SK-N-SH (cell line): Measurements from ENCODE around the gene WIZ. TPM values are rescaled to one million over a fixed set of nuclear protein-coding genes. Genes with fewer than 3 reads are reported as not detected.
A peak's percentile ranks its signal among the peaks of the same experiment; 100 is the strongest.

Source experiments
- CTCF ChIA-PET: fragments of 300-600, 350-600 bp; formaldehyde crosslinking; extraction: SDS; loops from one replicate; lab custom pipeline; 2021; lab: Yijun Ruan, JAX
- POLR2A ChIA-PET: fragments of 350-600 bp; sonication (Branson Sonifier 250); formaldehyde crosslinking; extraction: SDS; loops from one replicate; lab custom pipeline; 2020; ENCODE audit warnings: antibody characterized with exemption, inconsistent platforms; lab: Yijun Ruan, JAX
- DNase-seq: peaks from one replicate; pipeline ENCODE4 v3.0.0; 2012
- H2AFZ ChIP-seq: fragments of 200-600 bp; sonication (generic); 2 replicates; pipeline ENCODE4 v1.8.1; 2016; ENCODE audit warnings: antibody characterized with exemption, mild to moderate bottlenecking, low read depth
- H3F3A ChIP-seq: fragments of 200-600 bp; sonication (generic); replicated peaks from 2 replicates; pipeline ENCODE3; 2016; ENCODE audit warnings: antibody characterized with exemption, mild to moderate bottlenecking; ENCODE audit not compliant: insufficient read depth
- H3K27ac ChIP-seq, 2 experiments: fragments of 200-500 bp in 1 of 2; fragments of 200-600 bp in 1 of 2; sonication (Bioruptor generic) in 1 of 2; sonication (generic), shearing (Covaris generic) in 1 of 2; 2 replicates each; pipeline versions ENCODE4 v1.5.1 to v1.6.1; 2014 to 2016; ENCODE audit warnings: low read depth in 2 of 2, inconsistent platforms in 1 of 2, low read length in 1 of 2, mild to moderate bottlenecking in 1 of 2, mixed read lengths in 1 of 2
- H3K27me3 ChIP-seq: fragments of 200-600 bp; sonication (generic), shearing (Covaris generic); 2 replicates; pipeline ENCODE4 v1.6.1; 2016; ENCODE audit warnings: mixed run types; ENCODE audit not compliant: insufficient read depth
- H3K36me3 ChIP-seq, 2 experiments: fragments of 200-500 bp in 1 of 2; fragments of 200-600 bp in 1 of 2; sonication (Bioruptor generic) in 1 of 2; sonication (generic) in 1 of 2; replicated peaks in 1 of 2; 2 replicates each; pipeline versions ENCODE3 to v1.5.1; 2014 to 2016; ENCODE audit warnings: low read length in 1 of 2, mild to moderate bottlenecking in 1 of 2; ENCODE audit not compliant: insufficient read depth in 2 of 2, control insufficient read depth in 1 of 2
- H3K4me1 ChIP-seq, 2 experiments: fragments of 200-500 bp in 1 of 2; fragments of 200-600 bp in 1 of 2; sonication (Bioruptor generic) in 1 of 2; sonication (generic), shearing (Covaris generic) in 1 of 2; 2 replicates each; pipeline versions ENCODE4 v1.5.1 to v1.6.1; 2014 to 2016; ENCODE audit warnings: low read depth in 1 of 2, low read length in 1 of 2, mixed run types in 1 of 2; ENCODE audit not compliant: insufficient read depth in 2 of 2, control insufficient read depth in 1 of 2
- H3K4me2 ChIP-seq: fragments of 200-600 bp; sonication (generic), shearing (Covaris generic); 2 replicates; pipeline ENCODE4 v1.6.1; 2017; ENCODE audit warnings: mixed run types
- H3K4me3 ChIP-seq, 2 experiments: fragments of 200-500 bp in 1 of 2; fragments of 200-600 bp in 1 of 2; sonication (Bioruptor generic) in 1 of 2; sonication (generic), shearing (Covaris generic) in 1 of 2; 2 replicates each; pipeline versions ENCODE4 v1.5.1 to v1.8.1; 2014 to 2016; ENCODE audit warnings: low read depth in 2 of 2, inconsistent platforms in 1 of 2, low read length in 1 of 2, mild to moderate bottlenecking in 1 of 2, mixed read lengths in 1 of 2, moderate library complexity in 1 of 2
- H3K79me2 ChIP-seq: fragments of 200-600 bp; sonication (generic); 2 replicates; pipeline ENCODE4 v1.8.1; 2017; ENCODE audit warnings: mild to moderate bottlenecking; ENCODE audit not compliant: insufficient read depth
- H3K9ac ChIP-seq: fragments of 200-600 bp; sonication (generic); 2 replicates; pipeline ENCODE4 v1.6.1; 2017; ENCODE audit warnings: mixed run types
- H3K9me2 ChIP-seq: fragments of 200-600 bp; sonication (generic); 2 replicates; pipeline ENCODE4 v1.6.1; 2017; ENCODE audit warnings: mixed run types
- H3K9me3 ChIP-seq: fragments of 200-600 bp; sonication (generic); 2 replicates; pipeline ENCODE4 v1.6.1; 2017; ENCODE audit warnings: mixed run types, mild to moderate bottlenecking, moderate library complexity
- H4K20me1 ChIP-seq: fragments of 200-600 bp; sonication (generic); 2 replicates; pipeline ENCODE4 v1.6.1; 2017; ENCODE audit warnings: mild to moderate bottlenecking, mixed run types; ENCODE audit not compliant: insufficient read depth
- ELF1 ChIP-seq: IDR thresholded peaks from 2 replicates; pipeline ENCODE4 v1.4.0; 2012
- EP300 ChIP-seq, 2 experiments: IDR thresholded peaks; 2 replicates each; pipeline versions ENCODE4 v1.4.0 to v1.6.1; 2012; ENCODE audit warnings: borderline replicate concordance in 1 of 2, low read depth in 1 of 2, low read length in 1 of 2
- EZH2phosphoT487 ChIP-seq: fragments of 200-600 bp; sonication (generic); IDR thresholded peaks from 2 replicates; pipeline ENCODE4 v1.6.1; 2017; ENCODE audit warnings: low read depth, mixed run types, mild to moderate bottlenecking, antibody characterized with exemption, moderate library complexity, borderline replicate concordance
- FOXJ3 ChIP-seq: sonication (generic); formaldehyde crosslinking; IDR thresholded peaks from 2 replicates; pipeline ENCODE4 v1.5.1; 2020; ENCODE audit warnings: mild to moderate bottlenecking, missing genetic modification reagents
- GABPA ChIP-seq: IDR thresholded peaks from 2 replicates; pipeline ENCODE4 v1.4.0; 2012; ENCODE audit warnings: low read depth, mild to moderate bottlenecking
- MXI1 ChIP-seq: IDR thresholded peaks from 2 replicates; pipeline ENCODE4 v1.6.1; 2012; ENCODE audit warnings: mild to moderate bottlenecking, low read depth, low read length, improper control_type of control experiment
- NFIC ChIP-seq: IDR thresholded peaks from 2 replicates; pipeline ENCODE4 v1.4.0; 2012; ENCODE audit warnings: borderline replicate concordance
- POLR2AphosphoS5 ChIP-seq: IDR thresholded peaks from 2 replicates; pipeline ENCODE4 v1.6.1; 2012; ENCODE audit warnings: low read depth, low read length
- RAD21 ChIP-seq: IDR thresholded peaks from 2 replicates; pipeline ENCODE4 v1.6.1; 2012; ENCODE audit warnings: mild to moderate bottlenecking, low read length
- RCOR1 ChIP-seq: fragments of 150-350 bp; IDR thresholded peaks from 2 replicates; pipeline ENCODE4 v1.6.1; 2017; ENCODE audit warnings: antibody characterized with exemption, low read length
- TAF1 ChIP-seq: IDR thresholded peaks from 2 replicates; pipeline ENCODE4 v1.6.1; 2012; ENCODE audit warnings: low read depth, mild to moderate bottlenecking, low read length, moderate library complexity, borderline replicate concordance
- TCF12 ChIP-seq: IDR thresholded peaks from 2 replicates; pipeline ENCODE4 v1.4.0; 2012
- WGBS: methylation state at CpG from one replicate; pipeline ENCODE4 v1.1.6; 2017; ENCODE audit warnings: low lambda C conversion rate; 5-methylcytosine and 5-hydroxymethylcytosine counted together
- polyA plus RNA-seq, 3 experiments: library from polyadenylated mRNA; depleted of rRNA; stranded (reverse); fragments of >200 nt; gene quantifications; 2 replicates each; pipeline ENCODE4 v1.2.3, GENCODE V29; 2012
- TF ChIP-seq, protein P1 (sequence below): IDR thresholded peaks from 2 replicates; pipeline ENCODE4 v1.6.1; 2012; ENCODE audit warnings: mild to moderate bottlenecking, low read depth, low read length, moderate library complexity
- TF ChIP-seq, protein P2 (sequence below): fragments of 150-350 bp; IDR thresholded peaks from 2 replicates; pipeline ENCODE4 v1.6.1; 2016; ENCODE audit warnings: mild to moderate bottlenecking, low read depth, low read length
- TF ChIP-seq, protein P3 (sequence below): fragments of 150-350 bp; IDR thresholded peaks from 2 replicates; pipeline ENCODE4 v1.6.1; 2017; ENCODE audit warnings: antibody characterized with exemption, low read length, low read depth, borderline replicate concordance
- TF ChIP-seq, protein P4 (sequence below): IDR thresholded peaks from 2 replicates; pipeline ENCODE4 v1.4.0; 2012; ENCODE audit warnings: low read depth, borderline replicate concordance
- TF ChIP-seq, protein P5 (sequence below): IDR thresholded peaks from 2 replicates; pipeline ENCODE4 v1.4.0; 2012; ENCODE audit warnings: low read depth
- TF ChIP-seq, protein P6 (sequence below): IDR thresholded peaks from 2 replicates; pipeline ENCODE4 v1.4.0; 2012; ENCODE audit warnings: low read depth, borderline replicate concordance
- TF ChIP-seq, protein P7 (sequence below): fragments of 200-600 bp; sonication (generic); IDR thresholded peaks from 2 replicates; pipeline ENCODE4 v1.6.1; 2017; ENCODE audit warnings: antibody characterized with exemption, mild to moderate bottlenecking, moderate library complexity

WIZ gene
- polyA plus RNA-seq, 1 of the 3 experiments (the other 2 are of a cell fraction): 15.5 TPM

DNA sequence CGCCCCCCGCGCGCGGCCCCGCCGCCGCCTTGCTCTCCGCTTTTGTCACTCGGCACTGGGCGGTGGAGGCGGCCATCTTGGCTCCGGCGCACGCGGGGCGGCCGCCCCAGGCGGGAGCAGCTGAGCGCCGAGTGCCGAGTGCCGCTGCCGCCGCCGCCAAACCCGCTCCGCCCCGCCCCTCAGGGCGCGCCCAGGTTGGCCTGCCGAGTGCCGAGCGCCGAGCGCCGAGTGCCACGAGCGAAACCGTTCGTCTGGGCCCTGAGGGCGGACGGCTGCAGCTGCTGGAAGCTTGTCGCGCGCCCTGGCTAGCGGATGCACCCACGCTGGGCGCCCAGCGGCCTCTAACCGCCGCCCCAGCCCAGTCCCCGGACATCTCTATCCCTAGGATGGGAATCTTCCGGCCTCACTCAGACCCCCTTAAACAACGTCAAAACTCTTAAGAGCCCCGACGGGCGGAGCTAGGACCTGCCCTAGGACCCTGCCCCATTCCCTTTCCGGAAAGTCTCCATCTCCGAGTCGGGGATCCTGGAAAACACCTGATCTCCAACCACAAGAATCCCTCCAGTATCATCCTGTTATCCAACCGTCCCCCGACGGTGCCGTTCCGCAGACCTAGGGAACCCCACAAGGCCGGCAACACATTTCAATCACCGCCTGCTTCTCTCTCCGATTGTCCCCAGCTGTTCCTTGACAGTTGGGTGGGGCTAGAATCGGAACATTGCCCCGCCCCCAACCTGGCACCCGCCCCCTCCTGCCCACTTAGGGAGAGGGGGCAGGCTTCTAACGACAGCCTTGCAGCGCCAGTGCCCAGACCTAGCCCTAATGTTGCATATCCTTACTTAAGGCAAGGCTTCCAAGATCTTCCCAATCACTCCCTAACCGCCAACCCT is 16.9 kb downstream of the WIZ start:
- Histone ChIP-seq H4K20me1 (peaks cover 17% of the 10 kb centered on the region; the same call in 1 of the 2 replicates), H3K4me1 (peaks cover 5 to 24% of the 10 kb centered on the region in 2 experiments; a peak in 2 of 4 replicates), H3K9me2 (no peaks in the 10 kb centered on the region), H3K4me3 (peak overlapping the region; percentile 63 to 87), H3F3A (no peaks in the 10 kb centered on the region), H3K36me3 (peaks cover 0 to 20% of the 10 kb centered on the region in 2 experiments), H3K4me2 (peak overlapping the region; percentile 94), H3K27ac (peak overlapping the region; percentile 80 to 88), H3K79me2 (peaks cover 42% of the 10 kb centered on the region), H3K9ac (peak overlapping the region; percentile 81), H2AFZ (peak overlapping the region; percentile 100), H3K9me3 (no peaks in the 10 kb centered on the region), H3K27me3 (no peaks in the 10 kb centered on the region)
- under 1% methylated on average over 19 of the region's 75 CpGs for WGBS
- CTCF ChIA-PET: interaction anchor here (0.8 to 2.6 kb wide), 4 partner anchors 11 to 20 kb away, joined by 3 to 11 read pairs (median 5); partner anchors contain the start of gene AKAP8L
- POLR2A ChIA-PET: interaction anchor here (0.6 to 1.6 kb wide), 6 partner anchors 11 to 327 kb away, joined by 3 to 12 read pairs (median 4); partner anchors contain the start of gene AKAP8L
- DNase-seq: peak; percentile 99
- no peak for TF ChIP-seq NFIC
- TF ChIP-seq, protein P1, sequence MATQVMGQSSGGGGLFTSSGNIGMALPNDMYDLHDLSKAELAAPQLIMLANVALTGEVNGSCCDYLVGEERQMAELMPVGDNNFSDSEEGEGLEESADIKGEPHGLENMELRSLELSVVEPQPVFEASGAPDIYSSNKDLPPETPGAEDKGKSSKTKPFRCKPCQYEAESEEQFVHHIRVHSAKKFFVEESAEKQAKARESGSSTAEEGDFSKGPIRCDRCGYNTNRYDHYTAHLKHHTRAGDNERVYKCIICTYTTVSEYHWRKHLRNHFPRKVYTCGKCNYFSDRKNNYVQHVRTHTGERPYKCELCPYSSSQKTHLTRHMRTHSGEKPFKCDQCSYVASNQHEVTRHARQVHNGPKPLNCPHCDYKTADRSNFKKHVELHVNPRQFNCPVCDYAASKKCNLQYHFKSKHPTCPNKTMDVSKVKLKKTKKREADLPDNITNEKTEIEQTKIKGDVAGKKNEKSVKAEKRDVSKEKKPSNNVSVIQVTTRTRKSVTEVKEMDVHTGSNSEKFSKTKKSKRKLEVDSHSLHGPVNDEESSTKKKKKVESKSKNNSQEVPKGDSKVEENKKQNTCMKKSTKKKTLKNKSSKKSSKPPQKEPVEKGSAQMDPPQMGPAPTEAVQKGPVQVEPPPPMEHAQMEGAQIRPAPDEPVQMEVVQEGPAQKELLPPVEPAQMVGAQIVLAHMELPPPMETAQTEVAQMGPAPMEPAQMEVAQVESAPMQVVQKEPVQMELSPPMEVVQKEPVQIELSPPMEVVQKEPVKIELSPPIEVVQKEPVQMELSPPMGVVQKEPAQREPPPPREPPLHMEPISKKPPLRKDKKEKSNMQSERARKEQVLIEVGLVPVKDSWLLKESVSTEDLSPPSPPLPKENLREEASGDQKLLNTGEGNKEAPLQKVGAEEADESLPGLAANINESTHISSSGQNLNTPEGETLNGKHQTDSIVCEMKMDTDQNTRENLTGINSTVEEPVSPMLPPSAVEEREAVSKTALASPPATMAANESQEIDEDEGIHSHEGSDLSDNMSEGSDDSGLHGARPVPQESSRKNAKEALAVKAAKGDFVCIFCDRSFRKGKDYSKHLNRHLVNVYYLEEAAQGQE: 0 out of 2 replicates have a peak, but pooled peaks have one; percentile 24
- TF ChIP-seq MXI1: peak; percentile 86
- TF ChIP-seq RCOR1: peak; percentile 34
- TF ChIP-seq TCF12: no peak; the same call in 1 of the 2 replicates
- TF ChIP-seq, protein P2, sequence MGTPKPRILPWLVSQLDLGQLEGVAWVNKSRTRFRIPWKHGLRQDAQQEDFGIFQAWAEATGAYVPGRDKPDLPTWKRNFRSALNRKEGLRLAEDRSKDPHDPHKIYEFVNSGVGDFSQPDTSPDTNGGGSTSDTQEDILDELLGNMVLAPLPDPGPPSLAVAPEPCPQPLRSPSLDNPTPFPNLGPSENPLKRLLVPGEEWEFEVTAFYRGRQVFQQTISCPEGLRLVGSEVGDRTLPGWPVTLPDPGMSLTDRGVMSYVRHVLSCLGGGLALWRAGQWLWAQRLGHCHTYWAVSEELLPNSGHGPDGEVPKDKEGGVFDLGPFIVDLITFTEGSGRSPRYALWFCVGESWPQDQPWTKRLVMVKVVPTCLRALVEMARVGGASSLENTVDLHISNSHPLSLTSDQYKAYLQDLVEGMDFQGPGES: 0 out of 2 replicates have a peak, but pooled peaks have one; percentile 11
- no peak; the same call in 1 of the 2 replicates for TF ChIP-seq GABPA
- TF ChIP-seq, protein P3, sequence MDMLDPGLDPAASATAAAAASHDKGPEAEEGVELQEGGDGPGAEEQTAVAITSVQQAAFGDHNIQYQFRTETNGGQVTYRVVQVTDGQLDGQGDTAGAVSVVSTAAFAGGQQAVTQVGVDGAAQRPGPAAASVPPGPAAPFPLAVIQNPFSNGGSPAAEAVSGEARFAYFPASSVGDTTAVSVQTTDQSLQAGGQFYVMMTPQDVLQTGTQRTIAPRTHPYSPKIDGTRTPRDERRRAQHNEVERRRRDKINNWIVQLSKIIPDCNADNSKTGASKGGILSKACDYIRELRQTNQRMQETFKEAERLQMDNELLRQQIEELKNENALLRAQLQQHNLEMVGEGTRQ: no peak
- TF ChIP-seq, protein P4, sequence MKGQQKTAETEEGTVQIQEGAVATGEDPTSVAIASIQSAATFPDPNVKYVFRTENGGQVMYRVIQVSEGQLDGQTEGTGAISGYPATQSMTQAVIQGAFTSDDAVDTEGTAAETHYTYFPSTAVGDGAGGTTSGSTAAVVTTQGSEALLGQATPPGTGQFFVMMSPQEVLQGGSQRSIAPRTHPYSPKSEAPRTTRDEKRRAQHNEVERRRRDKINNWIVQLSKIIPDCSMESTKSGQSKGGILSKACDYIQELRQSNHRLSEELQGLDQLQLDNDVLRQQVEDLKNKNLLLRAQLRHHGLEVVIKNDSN: peak; percentile 49; the same call in 1 of the 2 replicates
- TF ChIP-seq RAD21: no peak
- TF ChIP-seq, protein P5, sequence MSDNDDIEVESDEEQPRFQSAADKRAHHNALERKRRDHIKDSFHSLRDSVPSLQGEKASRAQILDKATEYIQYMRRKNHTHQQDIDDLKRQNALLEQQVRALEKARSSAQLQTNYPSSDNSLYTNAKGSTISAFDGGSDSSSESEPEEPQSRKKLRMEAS: peak; percentile 71
- TF ChIP-seq EP300 (IDR thresholded peaks at IDR 0.05; ENCODE audit: borderline replicate concordance in 1 of 2, low read depth in 1 of 2, low read length in 1 of 2): peak in 1 of 2 experiments; percentile 40; a peak in 1 of 4 replicates
- no peak for TF ChIP-seq EZH2phosphoT487
- peak; percentile 57 for TF ChIP-seq POLR2AphosphoS5
- peak; percentile 76 for TF ChIP-seq TAF1
- no peak for TF ChIP-seq FOXJ3 (CRISPR knock-in tag)
- TF ChIP-seq, protein P6, sequence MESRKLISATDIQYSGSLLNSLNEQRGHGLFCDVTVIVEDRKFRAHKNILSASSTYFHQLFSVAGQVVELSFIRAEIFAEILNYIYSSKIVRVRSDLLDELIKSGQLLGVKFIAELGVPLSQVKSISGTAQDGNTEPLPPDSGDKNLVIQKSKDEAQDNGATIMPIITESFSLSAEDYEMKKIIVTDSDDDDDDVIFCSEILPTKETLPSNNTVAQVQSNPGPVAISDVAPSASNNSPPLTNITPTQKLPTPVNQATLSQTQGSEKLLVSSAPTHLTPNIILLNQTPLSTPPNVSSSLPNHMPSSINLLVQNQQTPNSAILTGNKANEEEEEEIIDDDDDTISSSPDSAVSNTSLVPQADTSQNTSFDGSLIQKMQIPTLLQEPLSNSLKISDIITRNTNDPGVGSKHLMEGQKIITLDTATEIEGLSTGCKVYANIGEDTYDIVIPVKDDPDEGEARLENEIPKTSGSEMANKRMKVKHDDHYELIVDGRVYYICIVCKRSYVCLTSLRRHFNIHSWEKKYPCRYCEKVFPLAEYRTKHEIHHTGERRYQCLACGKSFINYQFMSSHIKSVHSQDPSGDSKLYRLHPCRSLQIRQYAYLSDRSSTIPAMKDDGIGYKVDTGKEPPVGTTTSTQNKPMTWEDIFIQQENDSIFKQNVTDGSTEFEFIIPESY: no peak
- TF ChIP-seq, protein P7, sequence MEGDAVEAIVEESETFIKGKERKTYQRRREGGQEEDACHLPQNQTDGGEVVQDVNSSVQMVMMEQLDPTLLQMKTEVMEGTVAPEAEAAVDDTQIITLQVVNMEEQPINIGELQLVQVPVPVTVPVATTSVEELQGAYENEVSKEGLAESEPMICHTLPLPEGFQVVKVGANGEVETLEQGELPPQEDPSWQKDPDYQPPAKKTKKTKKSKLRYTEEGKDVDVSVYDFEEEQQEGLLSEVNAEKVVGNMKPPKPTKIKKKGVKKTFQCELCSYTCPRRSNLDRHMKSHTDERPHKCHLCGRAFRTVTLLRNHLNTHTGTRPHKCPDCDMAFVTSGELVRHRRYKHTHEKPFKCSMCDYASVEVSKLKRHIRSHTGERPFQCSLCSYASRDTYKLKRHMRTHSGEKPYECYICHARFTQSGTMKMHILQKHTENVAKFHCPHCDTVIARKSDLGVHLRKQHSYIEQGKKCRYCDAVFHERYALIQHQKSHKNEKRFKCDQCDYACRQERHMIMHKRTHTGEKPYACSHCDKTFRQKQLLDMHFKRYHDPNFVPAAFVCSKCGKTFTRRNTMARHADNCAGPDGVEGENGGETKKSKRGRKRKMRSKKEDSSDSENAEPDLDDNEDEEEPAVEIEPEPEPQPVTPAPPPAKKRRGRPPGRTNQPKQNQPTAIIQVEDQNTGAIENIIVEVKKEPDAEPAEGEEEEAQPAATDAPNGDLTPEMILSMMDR: no peak
- 0 out of 2 replicates have a peak, but pooled peaks have one; percentile 6 for TF ChIP-seq ELF1
